Nephron progenitor cell (in vitro differentiated cells): ENCODE measurements around the gene MEIS2.
A peak's percentile ranks its signal among the peaks of the same experiment; 100 is the strongest.

Source experiments
- DNase-seq: peaks from one replicate; pipeline ENCODE4 v3.0.0; 2021
- H3K27ac Mint-ChIP-seq: 2 replicates; pipeline ENCODE4 v1.8.0; 2021; ENCODE audit warnings: mild to moderate bottlenecking, moderate library complexity, mixed read lengths
- H3K27me3 Mint-ChIP-seq: 2 replicates; pipeline ENCODE4 v1.8.0; 2021; ENCODE audit warnings: mild to moderate bottlenecking, low read depth, mixed read lengths; ENCODE audit not compliant: poor library complexity
- H3K36me3 Mint-ChIP-seq: 2 replicates; pipeline ENCODE4 v1.8.0; 2021; ENCODE audit warnings: low read depth, mixed read lengths
- H3K4me1 Mint-ChIP-seq: 2 replicates; pipeline ENCODE4 v1.8.0; 2021; ENCODE audit warnings: mixed read lengths
- H3K4me3 Mint-ChIP-seq: 2 replicates; pipeline ENCODE4 v1.8.0; 2021; ENCODE audit warnings: mild to moderate bottlenecking, moderate library complexity, mixed read lengths
- H3K9me3 Mint-ChIP-seq: 2 replicates; pipeline ENCODE4 v1.8.0; 2021; ENCODE audit warnings: mild to moderate bottlenecking, moderate library complexity, mixed read lengths
- CTCF ChIP-seq: fragments of 200-600 bp; sonication (generic); IDR thresholded peaks from 2 replicates; pipeline ENCODE4 v1.5.0; 2021; ENCODE audit warnings: antibody characterized with exemption

Gene MEIS2

DNA sequence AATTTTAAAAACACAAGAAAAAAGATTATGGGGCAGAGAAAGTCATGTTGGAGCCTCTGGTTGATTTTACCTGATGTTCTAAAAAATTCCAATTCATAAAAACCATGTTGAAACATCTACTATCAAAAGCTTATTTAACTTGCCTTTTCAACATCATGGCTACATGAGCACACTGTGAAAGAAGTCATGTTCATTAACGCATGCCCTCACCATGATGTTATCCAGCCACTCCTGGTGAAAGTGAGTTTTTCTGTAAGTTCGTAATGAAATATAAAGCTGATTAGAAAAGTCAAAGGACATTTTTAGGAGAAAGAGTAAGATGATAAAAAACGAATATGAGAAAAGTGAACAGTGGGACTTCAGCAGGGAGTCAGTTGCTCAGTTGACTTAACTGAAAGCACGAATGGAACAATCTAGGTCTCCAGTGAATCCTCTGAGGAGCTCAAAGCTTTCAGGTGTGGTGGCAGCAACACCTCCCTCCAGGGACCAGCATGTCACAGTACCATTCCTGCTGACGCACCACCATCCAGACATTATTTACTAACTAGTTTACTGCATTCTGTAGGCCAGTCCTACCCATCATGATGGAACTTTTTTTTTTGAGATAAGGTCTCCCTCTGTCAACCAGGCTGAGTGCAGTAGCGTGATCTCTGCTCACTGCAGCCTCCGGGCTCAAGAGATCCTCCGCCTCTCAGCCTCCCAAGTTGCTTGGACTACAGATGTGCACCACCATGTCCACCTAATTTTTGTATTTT, 95.2 kb downstream of the MEIS2 start:
- H3K9me3 Mint-ChIP-seq = peaks cover 19% of the 10 kb centered on the region
- H3K4me1 Mint-ChIP-seq = peaks cover 6% of the 10 kb centered on the region
- no peak for TF ChIP-seq CTCF
- H3K27ac Mint-ChIP-seq = no peak overlapping the region
- no peak overlapping the region for H3K4me3 Mint-ChIP-seq
- H3K27me3 Mint-ChIP-seq = no peaks in the 10 kb centered on the region
- no peak for DNase-seq
- H3K36me3 Mint-ChIP-seq = peaks cover 99% of the 10 kb centered on the region

- peaks cover 6% of the 10 kb centered on the region for H3K4me1 Mint-ChIP-seq
- no peak overlapping the region for H3K27ac Mint-ChIP-seq
- no peak for DNase-seq
- peaks cover 16% of the 10 kb centered on the region for H3K9me3 Mint-ChIP-seq
- TF ChIP-seq CTCF = no peak
- H3K27me3 Mint-ChIP-seq = no peaks in the 10 kb centered on the region
- H3K4me3 Mint-ChIP-seq = no peak overlapping the region
- H3K36me3 Mint-ChIP-seq = peaks cover 99% of the 10 kb centered on the region
Measured at GRCh38 chr15:37004373-37004869, 95.9 kb downstream of the MEIS2 start.

- H3K4me3 Mint-ChIP-seq = no peak overlapping the region
- H3K4me1 Mint-ChIP-seq = peaks cover 21% of the 10 kb centered on the region
- H3K9me3 Mint-ChIP-seq = peaks cover 15% of the 10 kb centered on the region
- no peak for TF ChIP-seq CTCF
- no peaks in the 10 kb centered on the region for H3K27me3 Mint-ChIP-seq
- peaks cover 99% of the 10 kb centered on the region for H3K36me3 Mint-ChIP-seq
- no peak overlapping the region for H3K27ac Mint-ChIP-seq
- DNase-seq = no peak
Measured at GRCh38 chr15:37002041-37002672, 98.2 kb downstream of the MEIS2 start.

- TF ChIP-seq CTCF = no peak
- peaks cover 12% of the 10 kb centered on the region for H3K9me3 Mint-ChIP-seq
- peaks cover 29% of the 10 kb centered on the region for H3K4me1 Mint-ChIP-seq
- no peak for DNase-seq
- H3K36me3 Mint-ChIP-seq = peaks cover 99% of the 10 kb centered on the region
- no peak overlapping the region for H3K4me3 Mint-ChIP-seq
- no peaks in the 10 kb centered on the region for H3K27me3 Mint-ChIP-seq
- peak overlapping the region; percentile 61 for H3K27ac Mint-ChIP-seq
Measured at GRCh38 chr15:37001417-37001816, 98.9 kb downstream of the MEIS2 start.

GRCh38 chr15:36999778-37000177, 100.6 kb downstream of the MEIS2 start:
- H3K4me3 Mint-ChIP-seq = no peak overlapping the region
- no peak overlapping the region for H3K27ac Mint-ChIP-seq
- H3K9me3 Mint-ChIP-seq = peaks cover 14% of the 10 kb centered on the region
- H3K27me3 Mint-ChIP-seq = no peaks in the 10 kb centered on the region
- DNase-seq = no peak
- H3K36me3 Mint-ChIP-seq = peaks cover 95% of the 10 kb centered on the region
- H3K4me1 Mint-ChIP-seq = peaks cover 40% of the 10 kb centered on the region
- TF ChIP-seq CTCF = no peak
